ENCODE data around the gene LBR.
A peak's percentile ranks its signal among the peaks of the same experiment; 100 is the strongest.

The LBR gene

DNA sequence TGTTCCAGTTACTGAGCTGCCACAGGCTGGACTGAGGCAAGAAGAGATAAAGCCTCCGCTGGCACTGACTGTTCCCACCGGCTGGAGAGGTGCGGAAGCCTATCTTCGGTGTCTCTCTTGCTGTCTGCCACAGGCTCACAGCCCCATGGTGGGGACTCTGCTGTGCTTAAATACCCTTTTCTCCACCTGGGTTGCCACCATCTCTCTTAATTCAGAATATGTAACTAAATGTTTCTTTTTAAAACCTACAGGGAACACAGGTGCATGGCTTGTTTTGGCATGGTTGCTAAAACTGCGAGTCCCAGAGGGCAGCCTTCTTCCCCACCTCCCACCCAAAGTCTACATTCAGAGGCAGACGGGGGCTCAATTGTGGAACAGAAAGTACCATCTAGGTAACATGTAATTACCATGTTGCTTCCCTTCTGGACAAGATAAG, 8.1 kb upstream of the LBR start:
- H3K4me3 ChIP-seq (ENCODE audit: low read length) = no peak overlapping the region
- peaks cover 13% of the 10 kb centered on the region for H3K27me3 ChIP-seq (replicated peaks; ENCODE audit: control insufficient read depth, insufficient read depth, low read length)
- H3K9ac ChIP-seq (ENCODE audit: low read length) = no peak overlapping the region
- no peaks in the 10 kb centered on the region for H3K4me1 ChIP-seq (ENCODE audit: control insufficient read depth, insufficient read depth, low read length)
- H3K9me3 ChIP-seq (ENCODE audit: control insufficient read depth, low read length) = no peaks in the 10 kb centered on the region
- no peaks in the 10 kb centered on the region for H3K36me3 ChIP-seq (ENCODE audit: control insufficient read depth, insufficient read depth, low read length, severe bottlenecking)
- DNase-seq (ENCODE audit: low read depth) = no peak

- H3K4me3 ChIP-seq (ENCODE audit: low read length) = no peak overlapping the region
- no peaks in the 10 kb centered on the region for H3K36me3 ChIP-seq (ENCODE audit: control insufficient read depth, insufficient read depth, low read length, severe bottlenecking)
- peaks cover 13% of the 10 kb centered on the region for H3K27me3 ChIP-seq (replicated peaks; ENCODE audit: control insufficient read depth, insufficient read depth, low read length)
- no peak overlapping the region for H3K9ac ChIP-seq (ENCODE audit: low read length)
- no peaks in the 10 kb centered on the region for H3K4me1 ChIP-seq (ENCODE audit: control insufficient read depth, insufficient read depth, low read length)
- no peak for DNase-seq (ENCODE audit: low read depth)
- H3K9me3 ChIP-seq (ENCODE audit: control insufficient read depth, low read length) = no peaks in the 10 kb centered on the region
These were observed 7.6 kb upstream of the LBR start for GRCh38 chr1:225435487-225435886.

GRCh38 chr1:225435076-225435475, 7.2 kb upstream of the LBR start:
- Histone ChIP-seq H3K36me3 (ENCODE audit: control insufficient read depth, insufficient read depth, low read length, severe bottlenecking) (no peaks in the 10 kb centered on the region), H3K27me3 (replicated peaks; ENCODE audit: control insufficient read depth, insufficient read depth, low read length) (peaks cover 13% of the 10 kb centered on the region), H3K4me1 (ENCODE audit: control insufficient read depth, insufficient read depth, low read length) (no peaks in the 10 kb centered on the region), H3K9ac (ENCODE audit: low read length) (no peak overlapping the region), H3K9me3 (ENCODE audit: control insufficient read depth, low read length) (no peaks in the 10 kb centered on the region), H3K4me3 (ENCODE audit: low read length) (no peak overlapping the region)
- DNase-seq (ENCODE audit: low read depth) = no peak

GRCh38 chr1:225434046-225434445, 6.2 kb upstream of the LBR start:
- H3K36me3 ChIP-seq (ENCODE audit: control insufficient read depth, insufficient read depth, low read length, severe bottlenecking) = no peaks in the 10 kb centered on the region
- H3K27me3 ChIP-seq (replicated peaks; ENCODE audit: control insufficient read depth, insufficient read depth, low read length) = peaks cover 13% of the 10 kb centered on the region
- no peaks in the 10 kb centered on the region for H3K9me3 ChIP-seq (ENCODE audit: control insufficient read depth, low read length)
- no peak overlapping the region for H3K9ac ChIP-seq (ENCODE audit: low read length)
- no peak for DNase-seq (ENCODE audit: low read depth)
- H3K4me1 ChIP-seq (ENCODE audit: control insufficient read depth, insufficient read depth, low read length) = peaks cover 3% of the 10 kb centered on the region
- no peak overlapping the region for H3K4me3 ChIP-seq (ENCODE audit: low read length)

DNA sequence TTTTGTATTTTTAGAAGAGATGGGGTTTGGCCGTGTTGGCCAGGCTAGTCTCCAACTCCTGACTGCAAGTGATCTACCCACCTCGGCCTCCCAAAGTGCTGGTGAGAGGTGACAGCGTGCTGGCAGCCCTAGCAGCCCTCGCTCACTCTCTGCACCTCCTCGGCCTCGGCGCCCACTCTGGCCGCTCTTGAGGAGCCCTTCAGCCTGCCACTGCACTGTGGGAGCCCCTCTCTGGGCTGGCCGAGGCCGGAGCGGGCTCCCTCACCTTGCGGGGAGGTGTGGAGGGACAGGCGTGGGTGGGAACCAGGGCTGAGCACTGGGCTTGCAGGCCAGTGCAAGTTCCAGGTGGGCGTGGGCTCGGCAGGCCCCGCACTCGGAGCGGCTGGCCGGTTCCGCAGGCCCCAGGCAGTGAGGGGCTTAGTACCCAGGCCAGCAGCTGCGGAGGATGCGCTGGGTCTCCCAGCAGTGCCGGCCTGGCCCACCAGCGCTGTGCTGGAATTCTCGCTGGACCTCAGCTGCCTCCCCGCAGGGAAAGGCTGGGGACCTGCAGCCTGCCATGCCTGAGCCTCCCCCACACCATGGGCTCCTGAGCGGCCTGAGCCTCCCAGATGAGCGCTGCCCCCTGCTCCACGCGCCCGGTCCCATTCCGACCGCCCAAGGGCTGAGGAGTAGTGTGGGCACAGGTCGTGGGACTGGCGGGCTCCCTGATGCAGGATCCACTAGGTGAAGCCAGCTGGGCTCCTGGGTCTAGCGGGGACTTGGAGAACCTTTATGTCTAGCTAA, 3.4 kb upstream of the LBR start:
- Histone ChIP-seq H3K27me3 (replicated peaks; ENCODE audit: control insufficient read depth, insufficient read depth, low read length) (peaks cover 11% of the 10 kb centered on the region), H3K36me3 (ENCODE audit: control insufficient read depth, insufficient read depth, low read length, severe bottlenecking) (no peaks in the 10 kb centered on the region), H3K4me1 (ENCODE audit: control insufficient read depth, insufficient read depth, low read length) (peaks cover 11% of the 10 kb centered on the region), H3K9ac (ENCODE audit: low read length) (no peak overlapping the region), H3K9me3 (ENCODE audit: control insufficient read depth, low read length) (no peaks in the 10 kb centered on the region), H3K4me3 (ENCODE audit: low read length) (no peak overlapping the region)
- DNase-seq (ENCODE audit: low read depth) = no peak

DNA sequence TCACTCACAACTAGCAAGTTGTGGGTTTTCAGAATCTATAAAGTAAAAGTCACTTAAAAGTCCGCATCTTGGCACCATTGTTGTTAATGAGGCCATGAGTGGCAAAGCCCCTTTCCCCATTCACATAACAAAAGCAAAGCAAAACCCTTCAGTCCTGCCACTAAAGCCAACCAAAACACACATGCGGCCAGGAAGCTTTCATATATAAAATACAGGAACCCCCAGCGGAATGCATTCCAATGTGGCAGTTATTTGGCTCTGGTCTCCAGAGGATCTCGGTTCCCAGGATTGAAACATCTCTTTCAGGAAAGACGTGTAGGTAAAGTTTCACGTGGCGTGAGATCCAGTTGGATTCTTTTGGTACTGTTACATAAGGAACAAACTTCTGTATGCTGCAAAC, 2.5 kb upstream of the LBR start:
- Histone ChIP-seq H3K4me3 (ENCODE audit: low read length) (no peak overlapping the region), H3K9ac (ENCODE audit: low read length) (no peak overlapping the region), H3K27me3 (replicated peaks; ENCODE audit: control insufficient read depth, insufficient read depth, low read length) (peaks cover 4% of the 10 kb centered on the region), H3K9me3 (ENCODE audit: control insufficient read depth, low read length) (no peaks in the 10 kb centered on the region), H3K4me1 (ENCODE audit: control insufficient read depth, insufficient read depth, low read length) (peaks cover 20% of the 10 kb centered on the region), H3K36me3 (ENCODE audit: control insufficient read depth, insufficient read depth, low read length, severe bottlenecking) (no peaks in the 10 kb centered on the region)
- no peak for DNase-seq (ENCODE audit: low read depth)

DNA sequence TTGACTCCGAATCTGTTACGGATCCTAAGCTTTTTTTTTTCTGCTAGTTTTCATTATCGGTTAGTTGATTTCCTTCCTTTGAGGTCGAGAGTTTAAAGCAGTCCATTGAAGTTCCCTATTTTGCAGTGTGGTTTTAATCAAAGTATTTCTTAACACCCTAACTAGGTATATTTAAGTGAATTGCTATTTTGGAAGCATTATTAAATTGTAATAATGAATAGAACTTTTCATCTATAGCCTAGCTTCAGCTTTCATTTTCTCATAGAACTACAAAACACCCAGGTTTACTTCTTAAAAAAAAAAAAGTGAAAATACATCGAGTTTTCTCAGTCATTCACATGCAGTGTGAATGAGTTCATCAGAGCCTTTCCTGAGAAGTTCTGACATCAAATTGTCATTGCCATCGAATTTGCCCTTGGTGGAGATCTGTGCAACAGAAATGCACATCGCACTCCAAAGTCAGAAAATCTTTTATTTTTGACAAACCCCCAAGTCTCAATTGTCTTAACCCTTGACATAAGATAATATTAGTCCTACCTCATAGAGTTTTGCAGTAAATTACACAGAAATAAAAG, 1.1 kb upstream of the LBR start:
- Histone ChIP-seq H3K4me3 (ENCODE audit: low read length) (peak overlapping the region; percentile 85), H3K36me3 (ENCODE audit: control insufficient read depth, insufficient read depth, low read length, severe bottlenecking) (no peaks in the 10 kb centered on the region), H3K27me3 (replicated peaks; ENCODE audit: control insufficient read depth, insufficient read depth, low read length) (peaks cover 4% of the 10 kb centered on the region), H3K4me1 (ENCODE audit: control insufficient read depth, insufficient read depth, low read length) (peaks cover 30% of the 10 kb centered on the region), H3K9me3 (ENCODE audit: control insufficient read depth, low read length) (no peaks in the 10 kb centered on the region), H3K9ac (ENCODE audit: low read length) (peak overlapping the region; percentile 92)
- DNase-seq (ENCODE audit: low read depth) = no peak

DNA sequence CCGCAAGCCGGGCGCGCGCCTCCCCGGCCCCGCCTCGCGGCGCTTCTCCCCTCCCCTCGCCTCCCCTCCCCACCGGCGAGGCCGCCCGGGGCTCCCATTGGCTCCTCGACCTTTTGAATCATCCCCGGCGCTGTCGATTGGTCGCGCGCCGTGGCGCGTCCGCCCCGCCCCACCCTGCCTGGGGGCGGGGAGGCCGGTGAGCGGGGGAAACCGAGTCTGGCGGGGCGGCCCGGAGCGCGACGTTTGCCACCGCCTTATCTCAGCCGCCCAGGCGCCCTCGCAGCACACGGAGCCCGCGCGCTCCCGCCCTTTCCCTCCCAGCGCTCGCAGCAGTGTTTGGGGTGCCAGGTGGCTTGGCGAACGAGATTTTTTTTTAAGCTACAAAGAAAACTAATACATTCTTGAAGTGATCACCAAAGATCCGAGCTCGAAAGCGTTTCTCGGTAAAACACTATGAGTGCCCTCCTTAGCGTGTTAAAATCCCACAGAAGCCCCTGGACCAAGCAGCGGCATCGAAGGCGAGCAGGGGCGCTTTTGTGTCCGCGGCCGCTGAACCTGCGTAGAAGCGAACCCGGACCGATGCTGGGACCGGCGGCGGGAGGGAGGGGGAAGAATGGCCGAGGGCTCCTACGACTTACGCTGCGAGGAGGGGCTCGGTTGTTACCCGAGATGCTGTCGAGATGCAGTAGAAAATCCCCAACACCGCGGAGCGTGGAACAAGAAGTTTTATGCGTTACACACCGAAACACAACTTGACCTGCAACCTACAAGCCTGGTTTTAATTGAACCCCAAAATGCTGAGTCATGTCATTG, 436 bp upstream of the LBR start:
- no peaks in the 10 kb centered on the region for H3K36me3 ChIP-seq (ENCODE audit: control insufficient read depth, insufficient read depth, low read length, severe bottlenecking)
- no peaks in the 10 kb centered on the region for H3K9me3 ChIP-seq (ENCODE audit: control insufficient read depth, low read length)
- H3K27me3 ChIP-seq (replicated peaks; ENCODE audit: control insufficient read depth, insufficient read depth, low read length) = peaks cover 4% of the 10 kb centered on the region
- H3K9ac ChIP-seq (ENCODE audit: low read length) = peak overlapping the region; percentile 92
- DNase-seq (ENCODE audit: low read depth) = peak; percentile 98
- H3K4me3 ChIP-seq (ENCODE audit: low read length) = peak overlapping the region; percentile 85
- peaks cover 30% of the 10 kb centered on the region for H3K4me1 ChIP-seq (ENCODE audit: control insufficient read depth, insufficient read depth, low read length)

- peak overlapping the region; percentile 92 for H3K9ac ChIP-seq (ENCODE audit: low read length)
- no peaks in the 10 kb centered on the region for H3K27me3 ChIP-seq (replicated peaks; ENCODE audit: control insufficient read depth, insufficient read depth, low read length)
- H3K9me3 ChIP-seq (ENCODE audit: control insufficient read depth, low read length) = no peaks in the 10 kb centered on the region
- peak; percentile 69 for DNase-seq (ENCODE audit: low read depth)
- peaks cover 30% of the 10 kb centered on the region for H3K4me1 ChIP-seq (ENCODE audit: control insufficient read depth, insufficient read depth, low read length)
- H3K36me3 ChIP-seq (ENCODE audit: control insufficient read depth, insufficient read depth, low read length, severe bottlenecking) = peaks cover 8% of the 10 kb centered on the region
- peak overlapping the region; percentile 85 for H3K4me3 ChIP-seq (ENCODE audit: low read length)
These were observed 1.2 kb downstream of the LBR start for GRCh38 chr1:225426395-225427234.

DNA sequence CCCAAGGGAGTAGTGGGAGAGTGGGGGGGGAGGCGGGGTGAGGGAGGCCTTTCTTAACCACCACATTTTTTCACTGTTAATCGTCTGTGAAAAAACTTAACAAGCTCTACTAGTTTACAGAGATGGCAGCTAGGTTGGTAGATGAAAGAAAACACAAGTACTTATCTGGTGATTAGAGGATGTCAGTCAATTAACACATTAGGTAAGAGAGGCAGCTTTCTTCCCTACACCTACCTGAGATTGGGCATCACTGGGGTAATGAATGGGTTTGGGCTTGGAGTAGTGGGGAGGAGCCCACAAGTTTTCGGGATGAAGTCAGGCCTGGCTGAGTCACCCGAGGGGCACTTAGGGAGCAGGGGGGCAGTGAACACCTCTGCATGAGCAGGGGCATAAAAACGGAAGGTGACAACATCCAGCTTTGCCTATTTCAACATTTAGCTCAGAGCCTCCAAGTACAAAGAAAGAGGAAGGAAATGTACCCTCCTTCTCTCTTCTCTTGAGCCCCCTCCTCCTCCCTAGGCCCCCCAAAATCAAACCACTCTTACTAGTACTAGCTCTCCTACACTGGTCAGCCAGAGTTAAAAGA, 2.5 kb downstream of the LBR start:
- no peaks in the 10 kb centered on the region for H3K9me3 ChIP-seq (ENCODE audit: control insufficient read depth, low read length)
- peaks cover 30% of the 10 kb centered on the region for H3K4me1 ChIP-seq (ENCODE audit: control insufficient read depth, insufficient read depth, low read length)
- H3K27me3 ChIP-seq (replicated peaks; ENCODE audit: control insufficient read depth, insufficient read depth, low read length) = no peaks in the 10 kb centered on the region
- no peak overlapping the region for H3K9ac ChIP-seq (ENCODE audit: low read length)
- H3K4me3 ChIP-seq (ENCODE audit: low read length) = no peak overlapping the region
- peaks cover 8% of the 10 kb centered on the region for H3K36me3 ChIP-seq (ENCODE audit: control insufficient read depth, insufficient read depth, low read length, severe bottlenecking)
- DNase-seq (ENCODE audit: low read depth) = peak; percentile 24
